Prostate gland (tissue), 2 donors: Measurements from ENCODE around the gene ARPIN.

Experiments
- POLR2AphosphoS5 ChIP-seq: sonication (generic); formaldehyde crosslinking; IDR thresholded peaks from one replicate; pipeline ENCODE4 v1.6.1; 2017; ENCODE audit warnings: antibody characterized with exemption
- TF ChIP-seq, protein P1 (sequence below), 4 experiments: fragments of 200-600 bp in 2 of 4; fragments of 450-650 bp in 2 of 4; sonication (generic) in 2 of 4; IDR thresholded peaks; 1 replicate in 3 of 4; 2 replicates in 1 of 4; pipeline ENCODE4 v1.5.1; 2016 to 2019; ENCODE audit warnings: antibody characterized with exemption in 4 of 4, mild to moderate bottlenecking in 2 of 4, moderate library complexity in 2 of 4

DNA sequence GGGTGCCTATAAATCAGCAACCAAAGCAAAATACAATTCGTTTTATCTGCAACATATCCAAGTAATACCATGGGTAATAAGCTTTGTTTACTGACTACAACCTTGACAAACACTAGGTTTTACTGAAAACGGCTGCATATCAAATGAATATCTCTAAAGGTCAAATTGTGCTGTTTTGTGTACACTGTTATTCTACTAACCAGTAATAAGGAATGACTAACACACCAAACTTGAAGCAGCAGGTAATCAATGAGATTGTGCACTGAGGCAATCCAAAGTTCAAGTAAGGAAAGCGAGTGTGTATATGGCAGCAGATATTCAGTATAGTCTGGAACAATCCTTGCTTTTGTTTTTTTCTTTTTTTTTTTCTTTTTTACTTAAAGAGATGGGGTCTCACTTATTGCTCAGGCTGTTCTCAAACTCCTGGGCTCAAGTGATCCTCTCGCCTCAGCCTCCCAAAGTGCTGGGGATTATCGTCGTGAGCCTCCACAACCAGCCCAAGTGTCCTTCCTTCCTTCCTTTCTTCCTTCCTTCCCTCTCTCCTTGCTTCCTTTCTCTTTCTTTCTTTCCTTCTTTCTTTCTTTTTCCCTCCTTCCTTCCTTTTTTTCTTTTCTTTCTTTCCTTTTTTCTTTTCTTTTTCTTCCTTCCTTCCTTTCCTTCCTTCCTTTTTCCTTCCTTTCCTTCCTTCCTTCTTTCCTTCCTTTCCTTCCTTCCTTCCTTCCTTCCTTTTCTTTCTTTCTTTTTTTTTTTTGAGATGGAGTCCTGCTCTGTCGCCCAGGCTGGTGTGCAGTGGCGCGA is 53.9 kb downstream of the ARPIN start:
- TF ChIP-seq, protein P1, sequence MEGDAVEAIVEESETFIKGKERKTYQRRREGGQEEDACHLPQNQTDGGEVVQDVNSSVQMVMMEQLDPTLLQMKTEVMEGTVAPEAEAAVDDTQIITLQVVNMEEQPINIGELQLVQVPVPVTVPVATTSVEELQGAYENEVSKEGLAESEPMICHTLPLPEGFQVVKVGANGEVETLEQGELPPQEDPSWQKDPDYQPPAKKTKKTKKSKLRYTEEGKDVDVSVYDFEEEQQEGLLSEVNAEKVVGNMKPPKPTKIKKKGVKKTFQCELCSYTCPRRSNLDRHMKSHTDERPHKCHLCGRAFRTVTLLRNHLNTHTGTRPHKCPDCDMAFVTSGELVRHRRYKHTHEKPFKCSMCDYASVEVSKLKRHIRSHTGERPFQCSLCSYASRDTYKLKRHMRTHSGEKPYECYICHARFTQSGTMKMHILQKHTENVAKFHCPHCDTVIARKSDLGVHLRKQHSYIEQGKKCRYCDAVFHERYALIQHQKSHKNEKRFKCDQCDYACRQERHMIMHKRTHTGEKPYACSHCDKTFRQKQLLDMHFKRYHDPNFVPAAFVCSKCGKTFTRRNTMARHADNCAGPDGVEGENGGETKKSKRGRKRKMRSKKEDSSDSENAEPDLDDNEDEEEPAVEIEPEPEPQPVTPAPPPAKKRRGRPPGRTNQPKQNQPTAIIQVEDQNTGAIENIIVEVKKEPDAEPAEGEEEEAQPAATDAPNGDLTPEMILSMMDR (IDR thresholded peaks at IDR 0.05) = no peak
- peak; percentile 78 for TF ChIP-seq POLR2AphosphoS5
